Measurements from ENCODE around the gene GATAD2A.

DNA sequence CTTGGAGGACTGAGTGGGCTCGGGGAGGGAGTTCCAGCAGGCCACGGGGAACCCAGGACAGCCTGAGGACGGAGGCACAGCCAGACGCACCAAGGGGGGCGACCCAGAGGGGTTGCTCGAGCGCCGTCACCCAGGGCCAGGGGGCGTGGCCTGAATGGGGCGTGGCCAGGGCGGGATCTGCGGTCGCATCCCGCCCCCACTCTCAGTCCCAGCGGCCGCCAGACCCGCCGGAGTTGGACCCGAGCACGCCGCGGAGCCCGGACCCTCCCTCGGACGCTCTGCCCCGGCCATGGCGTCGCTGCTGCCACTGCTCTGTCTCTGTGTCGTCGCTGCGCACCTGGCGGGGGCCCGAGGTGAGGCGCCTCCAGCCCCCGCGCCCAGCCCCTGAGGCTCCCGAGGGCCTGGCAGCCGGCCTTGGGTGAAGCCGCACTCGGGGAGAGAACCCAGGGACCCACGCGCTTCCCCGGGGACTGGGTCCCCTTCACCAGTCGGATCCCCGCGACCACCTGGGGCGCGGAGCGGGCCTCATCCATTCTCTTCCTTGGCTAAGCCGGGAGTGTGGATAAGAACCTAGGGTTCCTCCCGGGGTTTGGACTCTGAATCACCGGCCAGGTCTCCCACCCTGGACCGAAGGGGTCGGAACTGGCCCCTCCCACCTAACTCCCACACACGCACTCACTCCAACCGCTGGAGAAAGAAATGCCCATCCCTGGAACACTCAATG is 132.7 kb downstream of the GATAD2A start, which contains the start of gene CILP2:
- TF ChIP-seq GATA2 (IDR thresholded peaks at IDR 0.05; ENCODE audit: low read depth, low read length) = no peak
- no peak for TF ChIP-seq GATA3 (IDR thresholded peaks at IDR 0.05; ENCODE audit: low read depth, low read length)

All from SH-SY5Y (cell line).